GM18511 (cell line): ENCODE data around the gene PPIG.
"Not testable (repeated sequence)": the region's sequence is repeated elsewhere in the genome, so short reads cannot be mapped to it uniquely, and the experiment has no call there.

Experiments used
- ATAC-seq: cut with Tn5 transposase; IDR thresholded peaks from one replicate; pipeline ENCODE4 v1.9.1; 2021; ENCODE audit warnings: mild to moderate bottlenecking, moderate library complexity; ENCODE audit not compliant: unreplicated experiment

PPIG gene

GRCh38 chr2:169662744-169663143, 78.6 kb downstream of the PPIG start:
- ATAC-seq, result no peak

- no peak for ATAC-seq
Measured at GRCh38 chr2:169663247-169663646, 79.1 kb downstream of the PPIG start.

- ATAC-seq, result no peak
Measured at GRCh38 chr2:169664600-169664977, 80.4 kb downstream of the PPIG start.

- no peak for ATAC-seq
Measured at GRCh38 chr2:169664978-169665930, 81.1 kb downstream of the PPIG start.

- ATAC-seq, result no peak
Measured at GRCh38 chr2:169667583-169667982, 83.4 kb downstream of the PPIG start.

- ATAC-seq, result peak; percentile 51
Measured at GRCh38 chr2:169670215-169670651, 86.1 kb downstream of the PPIG start.

- ATAC-seq, result no peak
Measured at GRCh38 chr2:169670937-169671336, 86.8 kb downstream of the PPIG start.

GRCh38 chr2:169672406-169672805, 88.3 kb downstream of the PPIG start:
- ATAC-seq, result no peak

GRCh38 chr2:169673106-169673505, 89.0 kb downstream of the PPIG start:
- ATAC-seq, result no peak

GRCh38 chr2:169673921-169674320, 89.8 kb downstream of the PPIG start:
- no peak for ATAC-seq

GRCh38 chr2:169676357-169676756, 92.2 kb downstream of the PPIG start:
- no peak for ATAC-seq

GRCh38 chr2:169676850-169677249, 92.7 kb downstream of the PPIG start:
- ATAC-seq, result no peak

GRCh38 chr2:169683054-169683424, 98.9 kb downstream of the PPIG start:
- ATAC-seq, result no peak

- no peak for ATAC-seq
Measured at GRCh38 chr2:169683425-169684134, 99.4 kb downstream of the PPIG start.

GRCh38 chr2:169684135-169684565, 100.0 kb downstream of the PPIG start:
- no peak for ATAC-seq

- ATAC-seq, result not testable (repeated sequence)
Measured at GRCh38 chr2:169684712-169685111, 100.6 kb downstream of the PPIG start.

- ATAC-seq, result not testable (repeated sequence)
Measured at GRCh38 chr2:169686825-169687224, 102.7 kb downstream of the PPIG start.

- not testable (repeated sequence) for ATAC-seq
Measured at GRCh38 chr2:169687943-169688342, 103.8 kb downstream of the PPIG start.

GRCh38 chr2:169690958-169691357, 106.8 kb downstream of the PPIG start:
- ATAC-seq, result no peak
